Neuronal stem cell (in vitro differentiated cells): ENCODE measurements around the gene SYAP1.

Source experiments
- DNase-seq: peaks from one replicate; pipeline ENCODE4 v3.0.0-alpha.2; 2013; ENCODE audit warnings: low spot score
- H2AFZ ChIP-seq: one replicate; pipeline ENCODE4 v1.6.1; 2013; ENCODE audit warnings: mild to moderate bottlenecking, low read length, inconsistent platforms
- H2AK5ac ChIP-seq: 2 replicates; pipeline ENCODE4 v1.6.1; 2013; ENCODE audit warnings: low read depth, mild to moderate bottlenecking, inconsistent platforms, low read length, moderate library complexity, mixed read lengths
- H2BK120ac ChIP-seq: 2 replicates; pipeline ENCODE4 v1.6.1; 2013; ENCODE audit warnings: low read depth, mild to moderate bottlenecking, inconsistent platforms, low read length, moderate library complexity, mixed read lengths
- H2BK12ac ChIP-seq: one replicate; pipeline ENCODE4 v1.6.1; 2013; ENCODE audit warnings: low read length, inconsistent platforms
- H2BK15ac ChIP-seq: 2 replicates; pipeline ENCODE4 v1.6.1; 2013; ENCODE audit warnings: mild to moderate bottlenecking, low read length, inconsistent platforms, mixed read lengths
- H2BK5ac ChIP-seq: one replicate; pipeline ENCODE4 v1.6.1; 2013; ENCODE audit warnings: inconsistent platforms, mild to moderate bottlenecking, low read length, moderate library complexity
- H3K14ac ChIP-seq: one replicate; pipeline ENCODE4 v1.6.1; 2013; ENCODE audit warnings: low read length, inconsistent platforms
- H3K18ac ChIP-seq: 2 replicates; pipeline ENCODE4 v1.6.1; 2013; ENCODE audit warnings: low read length, inconsistent platforms
- H3K23ac ChIP-seq: 2 replicates; pipeline ENCODE4 v1.6.1; 2013; ENCODE audit warnings: low read depth, mild to moderate bottlenecking, mixed read lengths, low read length, inconsistent platforms; ENCODE audit not compliant: poor library complexity
- H3K27ac ChIP-seq: replicated peaks from 3 replicates; pipeline ENCODE4 v1.5.1; 2013; ENCODE audit warnings: low read length, inconsistent platforms
- H3K27me3 ChIP-seq, 3 experiments: 2 replicates each; pipeline ENCODE4 v1.6.1; 2013; ENCODE audit warnings: low read length in 3 of 3, mild to moderate bottlenecking in 2 of 3, inconsistent platforms in 1 of 3, low read depth in 1 of 3, mixed read lengths in 1 of 3, moderate library complexity in 1 of 3; ENCODE audit not compliant: control insufficient read depth in 3 of 3, insufficient read depth in 3 of 3
- H3K36me3 ChIP-seq, 2 donors: replicated peaks in 1 of 2; 2 replicates each; pipeline ENCODE4 v1.6.1; 2013; ENCODE audit warnings: low read length in 2 of 2; ENCODE audit not compliant: control insufficient read depth in 2 of 2, insufficient read depth in 2 of 2
- H3K4ac ChIP-seq: 2 replicates; pipeline ENCODE4 v1.6.1; 2013; ENCODE audit warnings: inconsistent platforms, mild to moderate bottlenecking, low read length, moderate library complexity
- H3K4me1 ChIP-seq, 2 donors: 1 replicate in 1 of 2; 2 replicates in 1 of 2; pipeline ENCODE4 v1.6.1; 2013; ENCODE audit warnings: low read length in 2 of 2, low read depth in 1 of 2; ENCODE audit not compliant: control insufficient read depth in 2 of 2, insufficient read depth in 1 of 2
- H3K4me2 ChIP-seq: one replicate; pipeline ENCODE4 v1.6.1; 2013; ENCODE audit warnings: mild to moderate bottlenecking, low read length, inconsistent platforms; ENCODE audit not compliant: insufficient read depth, poor library complexity, severe bottlenecking
- H3K4me3 ChIP-seq, 2 donors: 2 replicates each; pipeline ENCODE4 v1.5.1; 2013; ENCODE audit warnings: low read length in 2 of 2, mild to moderate bottlenecking in 2 of 2, inconsistent platforms in 1 of 2, moderate library complexity in 1 of 2
- H3K79me1 ChIP-seq: one replicate; pipeline ENCODE4 v1.6.1; 2013; ENCODE audit warnings: low read depth, mild to moderate bottlenecking, inconsistent platforms, low read length, moderate library complexity
- H3K9ac ChIP-seq: one replicate; pipeline ENCODE4 v1.6.1; 2013; ENCODE audit warnings: mild to moderate bottlenecking, low read depth, low read length, inconsistent platforms; ENCODE audit not compliant: poor library complexity
- H3K9me3 ChIP-seq, 2 donors: replicated peaks in 1 of 2; 2 replicates each; pipeline versions ENCODE3 to v1.6.1; 2013; ENCODE audit warnings: low read length in 2 of 2, mild to moderate bottlenecking in 2 of 2, inconsistent platforms in 1 of 2, low read depth in 1 of 2, mixed read lengths in 1 of 2, moderate library complexity in 1 of 2; ENCODE audit not compliant: control insufficient read depth in 2 of 2, insufficient read depth in 1 of 2
- H4K8ac ChIP-seq: one replicate; pipeline ENCODE4 v1.6.1; 2013; ENCODE audit warnings: low read depth, mild to moderate bottlenecking, inconsistent platforms, low read length, moderate library complexity
- H4K91ac ChIP-seq: one replicate; pipeline ENCODE4 v1.6.1; 2013; ENCODE audit warnings: low read length, low read depth, mild to moderate bottlenecking, inconsistent platforms; ENCODE audit not compliant: poor library complexity
- WGBS, 2 donors: extraction: QIAGEN DNeasy Blood & Tissue Kit; methylation state at CpG; one replicate each; pipeline ENCODE4 v1.1.7; 2013; ENCODE audit warnings: missing lambda C conversion rate in 2 of 2, mixed read lengths in 1 of 2; ENCODE audit not compliant: insufficient read length in 2 of 2, insufficient replicate concordance in 1 of 2; ENCODE audit errors: extremely low coverage in 2 of 2; 5-methylcytosine and 5-hydroxymethylcytosine counted together

The SYAP1 gene

DNA sequence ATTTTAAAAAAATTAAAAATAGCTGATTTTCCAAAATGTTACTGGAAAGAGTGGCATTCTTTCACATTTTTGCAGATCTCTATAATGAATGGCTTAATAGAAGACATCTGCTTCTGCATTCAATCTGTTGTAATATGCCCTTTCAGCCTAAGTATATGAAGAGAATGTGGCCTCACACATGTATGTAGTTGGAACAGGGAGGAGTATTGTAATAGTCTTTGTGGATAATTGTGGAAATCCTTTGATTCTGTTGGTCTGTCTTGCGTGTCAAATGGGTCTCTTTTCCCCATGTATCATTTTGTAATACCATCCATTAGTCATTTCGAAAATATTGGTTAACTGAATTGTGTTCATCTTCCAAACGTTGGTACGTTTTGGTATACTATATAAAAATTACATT is 78.4 kb downstream of the SYAP1 start:
- no peak overlapping the region for H2AK5ac ChIP-seq
- no CpG with 5 or more reads among the region's 4 CpGs for WGBS, 2 donors
- H2BK15ac ChIP-seq: no peak overlapping the region
- H3K18ac ChIP-seq: no peak overlapping the region
- no peak overlapping the region for H2BK5ac ChIP-seq
- H3K36me3 ChIP-seq: peaks cover 0 to 40% of the 10 kb centered on the region in 2 donors
- H3K14ac ChIP-seq: no peak overlapping the region
- H3K4me3 ChIP-seq: no peak overlapping the region
- H3K23ac ChIP-seq: no peak overlapping the region
- no peak overlapping the region for H2BK120ac ChIP-seq
- no peaks in the 10 kb centered on the region for H3K9me3 ChIP-seq
- no peak for DNase-seq
- H3K4ac ChIP-seq: no peak overlapping the region
- H3K79me1 ChIP-seq: no peaks in the 10 kb centered on the region
- no peak overlapping the region for H3K4me2 ChIP-seq
- H4K8ac ChIP-seq: no peak overlapping the region
- H3K9ac ChIP-seq: no peak overlapping the region
- no peak overlapping the region for H4K91ac ChIP-seq
- no peak overlapping the region for H2BK12ac ChIP-seq
- no peak overlapping the region for H2AFZ ChIP-seq
- no peaks in the 10 kb centered on the region for H3K4me1 ChIP-seq
- H3K27me3 ChIP-seq: no peaks in the 10 kb centered on the region
- no peak overlapping the region for H3K27ac ChIP-seq

DNA sequence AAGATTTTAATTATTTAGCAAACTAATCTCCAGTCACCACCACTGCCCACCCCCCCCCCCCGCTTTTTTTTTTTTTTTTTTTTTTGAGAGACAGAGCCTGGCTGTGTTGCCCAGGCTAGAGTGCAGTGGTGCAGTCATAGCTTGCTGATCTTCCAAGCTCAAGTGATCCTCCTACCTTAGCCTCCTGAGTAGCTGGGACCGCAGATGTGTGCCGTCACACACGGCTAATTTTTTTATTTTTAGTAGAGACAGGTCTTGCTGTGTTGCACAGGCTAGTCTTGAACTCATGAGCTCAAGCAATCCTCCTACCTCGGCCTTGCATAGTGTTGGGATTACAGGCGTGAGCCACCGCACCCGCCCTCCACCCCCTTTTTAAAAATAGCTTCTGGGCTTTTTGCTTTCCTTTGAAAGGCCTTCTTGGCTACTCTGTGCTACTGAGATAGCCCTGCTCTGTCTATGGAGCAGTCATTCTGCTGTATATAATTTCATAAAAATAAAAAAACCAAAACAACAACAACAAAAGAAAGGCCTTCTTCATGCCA is 85.6 kb downstream of the SYAP1 start:
- H3K4me2 ChIP-seq: no peak overlapping the region
- no CpG with 5 or more reads among the region's 8 CpGs for WGBS, 2 donors

DNA sequence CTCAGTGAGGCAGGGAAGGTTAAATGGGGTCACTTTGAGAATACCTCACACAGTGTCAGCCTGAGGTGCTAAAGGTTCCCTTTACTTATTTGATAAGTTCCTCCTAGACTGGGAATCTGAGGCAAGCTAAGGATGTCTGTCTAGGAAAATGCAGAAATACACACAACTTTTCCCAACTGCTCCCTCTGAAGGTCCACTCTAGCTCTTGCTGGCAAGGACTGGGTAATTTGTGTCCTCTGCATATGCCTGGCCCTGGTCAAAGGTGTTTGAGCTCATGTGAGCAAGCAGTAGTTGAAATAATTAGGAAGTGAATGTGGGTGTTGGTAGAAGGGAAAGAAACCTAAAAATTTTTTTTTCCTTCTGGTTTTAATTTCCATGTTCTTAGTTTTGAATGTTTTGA is 88.1 kb downstream of the SYAP1 start:
- DNase-seq: no peak
- Histone ChIP-seq H3K9me3 (no peaks in the 10 kb centered on the region), H3K23ac (no peak overlapping the region), H3K4me2 (no peak overlapping the region), H3K4me1 (peaks cover 0 to 2% of the 10 kb centered on the region in 2 donors), H3K4ac (no peak overlapping the region), H2BK15ac (no peak overlapping the region), H3K27me3 (no peaks in the 10 kb centered on the region), H3K36me3 (peaks cover 0 to 16% of the 10 kb centered on the region in 2 donors), H2BK120ac (no peak overlapping the region), H3K4me3 (no peak overlapping the region), H3K27ac (no peak overlapping the region), H2BK12ac (no peak overlapping the region), H3K9ac (no peak overlapping the region), H4K8ac (no peak overlapping the region), H2AK5ac (no peak overlapping the region), H4K91ac (no peak overlapping the region), H3K18ac (no peak overlapping the region), H3K79me1 (no peaks in the 10 kb centered on the region), H2BK5ac (no peak overlapping the region), H3K14ac (no peak overlapping the region), H2AFZ (no peak overlapping the region)

More for the DNA sequence above, 85.6 kb downstream of the SYAP1 start:
- Histone ChIP-seq H2BK12ac (no peak overlapping the region), H2AK5ac (no peak overlapping the region), H3K9me3 (no peaks in the 10 kb centered on the region), H3K79me1 (no peaks in the 10 kb centered on the region), H2BK15ac (no peak overlapping the region), H2BK5ac (no peak overlapping the region), H2AFZ (no peak overlapping the region), H3K27ac (no peak overlapping the region), H3K14ac (no peak overlapping the region), H3K18ac (no peak overlapping the region), H2BK120ac (no peak overlapping the region), H4K91ac (no peak overlapping the region), H3K4me3 (no peak overlapping the region), H3K9ac (no peak overlapping the region), H3K23ac (no peak overlapping the region), H3K27me3 (no peaks in the 10 kb centered on the region), H4K8ac (no peak overlapping the region), H3K36me3 (peaks cover 0 to 25% of the 10 kb centered on the region in 2 donors), H3K4me1 (peaks cover 0 to 2% of the 10 kb centered on the region in 2 donors), H3K4ac (no peak overlapping the region)
- no peak for DNase-seq

DNA sequence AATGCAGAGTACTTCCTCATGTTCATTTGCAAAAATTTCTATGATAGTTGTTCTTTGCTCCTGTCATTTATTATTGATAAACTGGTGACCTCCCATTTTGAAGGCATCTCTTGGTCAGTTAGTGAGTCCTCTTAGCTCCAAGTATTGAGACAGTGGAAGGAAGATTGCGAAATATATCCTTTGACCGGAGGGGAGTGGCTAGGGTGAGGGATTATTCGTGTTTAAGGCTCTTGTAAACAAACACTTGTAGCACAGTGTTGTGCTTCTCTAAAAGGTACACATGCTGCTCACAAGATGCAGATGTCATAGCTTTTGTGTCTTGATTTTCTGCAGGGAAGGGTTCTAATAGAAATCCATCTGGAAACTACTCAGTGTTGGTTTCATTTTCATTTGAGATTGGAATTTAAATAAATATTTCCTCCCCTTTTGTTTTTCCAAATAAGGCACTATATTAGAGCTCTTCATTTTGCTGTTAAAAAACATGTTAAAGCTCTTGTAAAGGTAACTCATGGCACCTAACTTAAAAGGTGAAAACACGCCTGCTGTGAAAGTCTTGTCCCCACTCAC is 88.6 kb downstream of the SYAP1 start:
- no peak overlapping the region for H3K4ac ChIP-seq
- H3K27ac ChIP-seq: no peak overlapping the region
- no CpG with 5 or more reads among the region's 4 CpGs for WGBS, 2 donors
- no peak overlapping the region for H2BK12ac ChIP-seq
- no peak overlapping the region for H4K91ac ChIP-seq
- H3K27me3 ChIP-seq: no peaks in the 10 kb centered on the region
- H3K9me3 ChIP-seq: no peaks in the 10 kb centered on the region
- no peak overlapping the region for H3K18ac ChIP-seq
- no peak overlapping the region for H2AFZ ChIP-seq
- no peak overlapping the region for H3K23ac ChIP-seq
- no peak overlapping the region for H3K9ac ChIP-seq
- no peak overlapping the region for H2BK5ac ChIP-seq
- no peak overlapping the region for H2BK120ac ChIP-seq
- no peak overlapping the region for H3K14ac ChIP-seq
- no peak overlapping the region for H3K4me2 ChIP-seq
- H3K79me1 ChIP-seq: no peaks in the 10 kb centered on the region
- no peak overlapping the region for H4K8ac ChIP-seq
- H3K36me3 ChIP-seq: peaks cover 0 to 14% of the 10 kb centered on the region in 2 donors
- no peak overlapping the region for H2AK5ac ChIP-seq
- H3K4me3 ChIP-seq: no peak overlapping the region
- no peak for DNase-seq
- peaks cover 0 to 2% of the 10 kb centered on the region in 2 donors for H3K4me1 ChIP-seq
- no peak overlapping the region for H2BK15ac ChIP-seq
